Cardiac muscle cell (in vitro differentiated cells and primary cell): Measurements from ENCODE around the gene PCNX2. TPM values are rescaled to one million over a fixed set of nuclear protein-coding genes. Genes with fewer than 3 reads are reported as not detected.

Experiments
- DNase-seq, 2 donors: peaks; one replicate each; pipeline versions ENCODE4 v3.0.0 to v3.0.0-alpha.2; 2010 to 2017; ENCODE audit warnings: low read depth in 1 of 2, low spot score in 1 of 2
- H3K27ac ChIP-seq: fragments of 200-600 bp; sonication (generic); 2 replicates; pipeline ENCODE4 v1.5.1; 2016
- H3K27me3 ChIP-seq: fragments of 200-600 bp; sonication (generic); 2 replicates; pipeline ENCODE4 v1.6.0; 2016; ENCODE audit warnings: control low read depth
- H3K36me3 ChIP-seq: fragments of 200-600 bp; sonication (generic); 2 replicates; pipeline ENCODE4 v1.5.1; 2016; ENCODE audit warnings: control low read depth
- H3K4me1 ChIP-seq: fragments of 200-600 bp; sonication (generic); 2 replicates; pipeline ENCODE4 v1.8.1; 2017; ENCODE audit warnings: low read depth, mild to moderate bottlenecking, mixed run types
- H3K4me3 ChIP-seq: fragments of 200-600 bp; sonication (generic); 2 replicates; pipeline ENCODE4 v1.5.1; 2016; ENCODE audit warnings: mild to moderate bottlenecking
- H3K9me3 ChIP-seq: fragments of 200-600 bp; sonication (generic); 2 replicates; pipeline ENCODE4 v1.5.1; 2017; ENCODE audit warnings: low read depth, mild to moderate bottlenecking, control low read depth
- CTCF ChIP-seq: IDR thresholded peaks from 2 replicates; pipeline ENCODE4 v1.5.1; 2012; ENCODE audit warnings: low read depth, mild to moderate bottlenecking, low read length
- polyA plus RNA-seq: library from polyadenylated mRNA; unstranded; fragments of >200 nt; fragmentation: Nextera tagmentation; extraction: Ambion mirVana; gene quantifications from 2 replicates; pipeline ENCODE4 v1.2.1, GENCODE V29; 2016
- total RNA-seq: library from RNA; depleted of rRNA; stranded (reverse); fragments of >200 nt; gene quantifications from 2 replicates; pipeline ENCODE4 v1.2.3, GENCODE V29; 2016

PCNX2 gene
- total and polyA plus RNA-seq, 2 experiments from 2014 or later, result 3.9 to 5.1 TPM

GRCh38 chr1:232998138-232998537, 297.4 kb downstream of the PCNX2 start:
- H3K27me3 ChIP-seq, result no peaks in the 10 kb centered on the region
- H3K4me1 ChIP-seq, result no peaks in the 10 kb centered on the region
- H3K36me3 ChIP-seq, result no peaks in the 10 kb centered on the region
- H3K4me3 ChIP-seq, result no peak overlapping the region
- H3K9me3 ChIP-seq, result no peaks in the 10 kb centered on the region
- DNase-seq, result no peak
- no peak overlapping the region for H3K27ac ChIP-seq
- no peak for TF ChIP-seq CTCF

GRCh38 chr1:232996143-232996542, 299.4 kb downstream of the PCNX2 start:
- H3K36me3 ChIP-seq, result no peaks in the 10 kb centered on the region
- H3K27me3 ChIP-seq, result no peaks in the 10 kb centered on the region
- no peak for DNase-seq
- H3K4me3 ChIP-seq, result no peak overlapping the region
- no peaks in the 10 kb centered on the region for H3K9me3 ChIP-seq
- TF ChIP-seq CTCF, result no peak
- no peaks in the 10 kb centered on the region for H3K4me1 ChIP-seq
- H3K27ac ChIP-seq, result no peak overlapping the region

GRCh38 chr1:232995189-232995588, 300.3 kb downstream of the PCNX2 start:
- TF ChIP-seq CTCF, result no peak
- Histone ChIP-seq H3K9me3 (no peaks in the 10 kb centered on the region), H3K27me3 (no peaks in the 10 kb centered on the region), H3K27ac (no peak overlapping the region), H3K36me3 (no peaks in the 10 kb centered on the region), H3K4me3 (no peak overlapping the region), H3K4me1 (no peaks in the 10 kb centered on the region)
- DNase-seq, result no peak

GRCh38 chr1:232993555-232993954, 302.0 kb downstream of the PCNX2 start:
- no peaks in the 10 kb centered on the region for H3K27me3 ChIP-seq
- H3K4me3 ChIP-seq, result no peak overlapping the region
- H3K4me1 ChIP-seq, result no peaks in the 10 kb centered on the region
- H3K36me3 ChIP-seq, result no peaks in the 10 kb centered on the region
- no peaks in the 10 kb centered on the region for H3K9me3 ChIP-seq
- no peak overlapping the region for H3K27ac ChIP-seq
- no peak for DNase-seq
- no peak for TF ChIP-seq CTCF

- Histone ChIP-seq H3K27me3 (no peaks in the 10 kb centered on the region), H3K4me1 (no peaks in the 10 kb centered on the region), H3K36me3 (no peaks in the 10 kb centered on the region), H3K4me3 (no peak overlapping the region), H3K27ac (no peak overlapping the region), H3K9me3 (no peaks in the 10 kb centered on the region)
- no peak for DNase-seq
- no peak for TF ChIP-seq CTCF
Observed at GRCh38 chr1:232992227-232992626, 303.3 kb downstream of the PCNX2 start.

GRCh38 chr1:232991238-232991637, 304.3 kb downstream of the PCNX2 start:
- DNase-seq, result no peak
- Histone ChIP-seq H3K27ac (no peak overlapping the region), H3K4me1 (no peaks in the 10 kb centered on the region), H3K36me3 (no peaks in the 10 kb centered on the region), H3K4me3 (no peak overlapping the region), H3K27me3 (no peaks in the 10 kb centered on the region), H3K9me3 (no peaks in the 10 kb centered on the region)
- TF ChIP-seq CTCF, result no peak
